Measurements from ENCODE around the gene GMDS. TPM values are rescaled to one million over a fixed set of nuclear protein-coding genes. Genes with fewer than 3 reads are reported as not detected.

GMDS gene
- total and polyA plus RNA-seq, 2 experiments from 2014 or later: 3.0 to 12.6 TPM

- no peak for DNase-seq
- WGBS, 2 experiments (ENCODE audit: low coverage in 1 of 2, low lambda C conversion rate in 2 of 2, missing lambda C conversion rate in 2 of 2): 76 to 78% methylated on average over 30 to 31 of the region's 31 CpGs
- H3K4me3 ChIP-seq: no peak overlapping the region
Observed at GRCh38 chr6:1618311-1619097, 626.9 kb downstream of the GMDS start.

GRCh38 chr6:1617466-1618310 is 627.7 kb downstream of the GMDS start:
- Histone ChIP-seq H3K27me3 (replicated peaks; ENCODE audit: insufficient read depth) (no peaks in the 10 kb centered on the region; the same call in 1 of the 2 replicates), H4K20me1 (ENCODE audit: insufficient read depth) (no peaks in the 10 kb centered on the region), H2AFZ (no peak overlapping the region), H3K27ac (no peak overlapping the region), H3K9me2 (ENCODE audit: insufficient read depth) (no peaks in the 10 kb centered on the region), H3K9ac (no peak overlapping the region), H3K4me2 (ENCODE audit: unreplicated experiment) (no peak overlapping the region), H3K36me3 (ENCODE audit: low read depth) (no peaks in the 10 kb centered on the region), H3K9me3 (ENCODE audit: low read depth) (no peaks in the 10 kb centered on the region), H3F3A (ENCODE audit: insufficient read depth) (peaks cover 7% of the 10 kb centered on the region; the same call in 1 of the 2 replicates), H3K4me3 (no peak overlapping the region), H3K79me2 (ENCODE audit: insufficient read depth) (peaks cover 30% of the 10 kb centered on the region), H3K4me1 (ENCODE audit: insufficient read depth) (peaks cover 3% of the 10 kb centered on the region; the same call in 1 of the 2 replicates)
- no peak for TF ChIP-seq EZH2 (IDR thresholded peaks at IDR 0.05; ENCODE audit: insufficient read depth, poor library complexity, severe bottlenecking)
- TF ChIP-seq EZH2phosphoT487 (IDR thresholded peaks at IDR 0.05; ENCODE audit: insufficient read depth, low read depth): no peak
- in situ Hi-C loops (cut with MboI): no loop called here
- no peak for DNase-seq
- WGBS, 2 experiments (ENCODE audit: low coverage in 1 of 2, low lambda C conversion rate in 2 of 2, missing lambda C conversion rate in 2 of 2): 91 to 92% methylated on average over 21 of the region's 21 CpGs

More at GRCh38 chr6:1618311-1619097, 626.9 kb downstream of the GMDS start:
- no peaks in the 10 kb centered on the region for H3K9me3 ChIP-seq (ENCODE audit: low read depth)
- no peaks in the 10 kb centered on the region for H3K36me3 ChIP-seq (ENCODE audit: low read depth)
- H3K27ac ChIP-seq: no peak overlapping the region
- no peaks in the 10 kb centered on the region for H3K9me2 ChIP-seq (ENCODE audit: insufficient read depth)
- no peaks in the 10 kb centered on the region for H3F3A ChIP-seq (ENCODE audit: insufficient read depth)
- TF ChIP-seq EZH2phosphoT487 (IDR thresholded peaks at IDR 0.05; ENCODE audit: insufficient read depth, low read depth) (no peak), EZH2 (IDR thresholded peaks at IDR 0.05; ENCODE audit: insufficient read depth, poor library complexity, severe bottlenecking) (no peak)
- H3K4me2 ChIP-seq (ENCODE audit: unreplicated experiment): no peak overlapping the region
- in situ Hi-C loops (cut with MboI): no loop called here
- H2AFZ ChIP-seq: no peak overlapping the region
- no peaks in the 10 kb centered on the region; the same call in 1 of the 2 replicates for H3K27me3 ChIP-seq (replicated peaks; ENCODE audit: insufficient read depth)
- no peaks in the 10 kb centered on the region for H4K20me1 ChIP-seq (ENCODE audit: insufficient read depth)
- H3K4me1 ChIP-seq (ENCODE audit: insufficient read depth): no peaks in the 10 kb centered on the region
- H3K9ac ChIP-seq: no peak overlapping the region
- peaks cover 22% of the 10 kb centered on the region for H3K79me2 ChIP-seq (ENCODE audit: insufficient read depth)

DNA sequence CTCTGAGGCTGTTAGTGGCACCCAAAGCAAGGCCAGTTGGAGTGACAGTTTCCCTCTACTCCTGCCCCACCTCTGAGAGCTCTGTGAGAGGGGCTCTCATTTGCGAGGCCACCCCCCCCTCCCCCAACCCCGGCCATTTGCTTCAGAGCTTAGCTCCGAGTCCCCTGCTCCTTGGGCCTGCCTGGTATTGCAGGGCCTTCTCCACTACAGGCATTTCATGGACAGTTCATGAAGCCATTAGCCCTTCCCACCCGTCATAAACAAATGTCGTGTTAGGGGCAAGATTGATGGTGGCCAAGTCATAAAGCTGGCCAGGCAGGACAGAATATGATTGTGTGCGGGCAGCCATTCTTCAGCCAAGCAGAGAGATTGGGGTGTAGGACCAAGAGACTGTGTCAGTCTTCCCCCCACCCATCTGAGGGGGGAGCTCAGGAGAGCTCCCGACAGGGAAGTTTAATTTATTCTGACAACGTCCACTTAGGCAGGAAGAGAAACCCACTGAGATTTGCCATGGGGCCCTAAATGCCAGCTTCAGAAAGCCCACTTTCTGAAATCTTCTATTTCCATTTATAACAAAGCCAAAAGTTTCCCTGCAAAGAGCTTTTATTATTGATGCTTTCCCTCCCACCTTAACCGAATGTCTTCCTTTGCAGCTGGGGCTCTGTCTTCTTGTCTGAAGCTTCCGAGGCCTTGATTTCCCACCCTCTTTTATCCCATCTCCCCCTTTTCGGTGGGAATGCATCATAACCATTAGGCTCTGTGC is 628.5 kb downstream of the GMDS start:
- Histone ChIP-seq H3K4me2 (ENCODE audit: unreplicated experiment) (no peak overlapping the region), H3K4me1 (ENCODE audit: insufficient read depth) (peaks cover 6% of the 10 kb centered on the region; the same call in 1 of the 2 replicates), H3F3A (ENCODE audit: insufficient read depth) (peaks cover 13% of the 10 kb centered on the region; the same call in 1 of the 2 replicates), H2AFZ (no peak overlapping the region), H3K27ac (no peak overlapping the region), H3K36me3 (ENCODE audit: low read depth) (no peaks in the 10 kb centered on the region), H3K4me3 (no peak overlapping the region), H3K27me3 (replicated peaks; ENCODE audit: insufficient read depth) (no peaks in the 10 kb centered on the region; the same call in 1 of the 2 replicates), H3K9me3 (ENCODE audit: low read depth) (no peaks in the 10 kb centered on the region), H3K9me2 (ENCODE audit: insufficient read depth) (no peaks in the 10 kb centered on the region), H4K20me1 (ENCODE audit: insufficient read depth) (no peaks in the 10 kb centered on the region), H3K79me2 (ENCODE audit: insufficient read depth) (peaks cover 39% of the 10 kb centered on the region), H3K9ac (no peak overlapping the region)
- TF ChIP-seq EZH2phosphoT487 (IDR thresholded peaks at IDR 0.05; ENCODE audit: insufficient read depth, low read depth) (no peak), EZH2 (IDR thresholded peaks at IDR 0.05; ENCODE audit: insufficient read depth, poor library complexity, severe bottlenecking) (no peak)
- DNase-seq: no peak
- 94 to 96% methylated on average over 11 of the region's 11 CpGs for WGBS, 2 experiments (ENCODE audit: low coverage in 1 of 2, low lambda C conversion rate in 2 of 2, missing lambda C conversion rate in 2 of 2)
- in situ Hi-C loops (cut with MboI): no loop called here
